ENCODE data around the gene BRWD1. TPM values are rescaled to one million over a fixed set of nuclear protein-coding genes. Genes with fewer than 3 reads are reported as not detected.

Gene BRWD1
- total and polyA plus RNA-seq, 2 donors (not counting 1 experiment from before 2014, with no cell fraction given) = 17.1 to 48.9 TPM

- Histone ChIP-seq H3K27me3 (ENCODE audit: control insufficient read depth, insufficient read depth, low read length) (no peaks in the 10 kb centered on the region), H3K9me3 (ENCODE audit: control insufficient read depth, insufficient read depth, low read depth, low read length) (no peaks in the 10 kb centered on the region), H3K4me2 (ENCODE audit: extremely low read depth, insufficient read depth, low read length) (no peak overlapping the region), H3K27ac (ENCODE audit: insufficient read depth, low read length) (no peak overlapping the region), H3K36me3 (ENCODE audit: control insufficient read depth, insufficient read depth, low read length) (no peaks in the 10 kb centered on the region), H3K9ac (ENCODE audit: insufficient read depth, low read length) (no peak overlapping the region), H3K4me1 (ENCODE audit: control insufficient read depth, extremely low read depth, insufficient read depth, low read length) (no peaks in the 10 kb centered on the region), H3K4me3 (replicated peaks in 1 of 4; ENCODE audit: control extremely low read depth in 1 of 4, insufficient read depth in 1 of 4, low read depth in 3 of 4, low read length in 4 of 4) (no peak overlapping the region), H4K20me1 (ENCODE audit: control insufficient read depth, extremely low read depth, insufficient read depth, low read length) (no peaks in the 10 kb centered on the region), H3K79me2 (ENCODE audit: control insufficient read depth, insufficient read depth, low read length) (no peaks in the 10 kb centered on the region), H2AFZ (ENCODE audit: low read length) (no peak overlapping the region)
- TF ChIP-seq CTCF (conservative IDR thresholded peaks at IDR 0.05 in 1 of 2, IDR thresholded peaks at IDR 0.05 in 1 of 2; ENCODE audit: low read depth in 1 of 2, low read length in 2 of 2) (no peak), EZH2 (IDR thresholded peaks at IDR 0.05; ENCODE audit: low read length, missing control alignments) (no peak)
- DNase-seq (ENCODE audit: low read depth in 2 of 2) = no peak
These were observed 157.9 kb downstream of the BRWD1 start for GRCh38 chr21:39155578-39155977.

- Histone ChIP-seq H3K4me1 (ENCODE audit: control insufficient read depth, extremely low read depth, insufficient read depth, low read length) (no peaks in the 10 kb centered on the region), H3K79me2 (ENCODE audit: control insufficient read depth, insufficient read depth, low read length) (no peaks in the 10 kb centered on the region), H3K9ac (ENCODE audit: insufficient read depth, low read length) (no peak overlapping the region), H3K4me3 (replicated peaks in 1 of 4; ENCODE audit: control extremely low read depth in 1 of 4, insufficient read depth in 1 of 4, low read depth in 3 of 4, low read length in 4 of 4) (no peak overlapping the region), H3K9me3 (ENCODE audit: control insufficient read depth, insufficient read depth, low read depth, low read length) (no peaks in the 10 kb centered on the region), H3K27ac (ENCODE audit: insufficient read depth, low read length) (no peak overlapping the region), H3K4me2 (ENCODE audit: extremely low read depth, insufficient read depth, low read length) (no peak overlapping the region), H3K36me3 (ENCODE audit: control insufficient read depth, insufficient read depth, low read length) (no peaks in the 10 kb centered on the region), H4K20me1 (ENCODE audit: control insufficient read depth, extremely low read depth, insufficient read depth, low read length) (no peaks in the 10 kb centered on the region), H2AFZ (ENCODE audit: low read length) (no peak overlapping the region), H3K27me3 (ENCODE audit: control insufficient read depth, insufficient read depth, low read length) (no peaks in the 10 kb centered on the region)
- TF ChIP-seq CTCF (conservative IDR thresholded peaks at IDR 0.05 in 1 of 2, IDR thresholded peaks at IDR 0.05 in 1 of 2; ENCODE audit: low read depth in 1 of 2, low read length in 2 of 2) = no peak
- TF ChIP-seq EZH2 (IDR thresholded peaks at IDR 0.05; ENCODE audit: low read length, missing control alignments) = no peak
- DNase-seq (ENCODE audit: low read depth in 2 of 2) = no peak
These were observed 159.6 kb downstream of the BRWD1 start for GRCh38 chr21:39153842-39154241.

GRCh38 chr21:39153373-39153772, 160.1 kb downstream of the BRWD1 start:
- no peak overlapping the region for H3K4me3 ChIP-seq (replicated peaks in 1 of 4; ENCODE audit: control extremely low read depth in 1 of 4, insufficient read depth in 1 of 4, low read depth in 3 of 4, low read length in 4 of 4)
- peak; percentile 39 to 62 for TF ChIP-seq CTCF (conservative IDR thresholded peaks at IDR 0.05 in 1 of 2, IDR thresholded peaks at IDR 0.05 in 1 of 2; ENCODE audit: low read depth in 1 of 2, low read length in 2 of 2)
- no peak for TF ChIP-seq EZH2 (IDR thresholded peaks at IDR 0.05; ENCODE audit: low read length, missing control alignments)
- H3K27me3 ChIP-seq (ENCODE audit: control insufficient read depth, insufficient read depth, low read length) = no peaks in the 10 kb centered on the region
- no peaks in the 10 kb centered on the region for H3K79me2 ChIP-seq (ENCODE audit: control insufficient read depth, insufficient read depth, low read length)
- H3K36me3 ChIP-seq (ENCODE audit: control insufficient read depth, insufficient read depth, low read length) = no peaks in the 10 kb centered on the region
- no peaks in the 10 kb centered on the region for H4K20me1 ChIP-seq (ENCODE audit: control insufficient read depth, extremely low read depth, insufficient read depth, low read length)
- no peaks in the 10 kb centered on the region for H3K9me3 ChIP-seq (ENCODE audit: control insufficient read depth, insufficient read depth, low read depth, low read length)
- H3K4me2 ChIP-seq (ENCODE audit: extremely low read depth, insufficient read depth, low read length) = no peak overlapping the region
- no peaks in the 10 kb centered on the region for H3K4me1 ChIP-seq (ENCODE audit: control insufficient read depth, extremely low read depth, insufficient read depth, low read length)
- no peak for DNase-seq (ENCODE audit: low read depth in 2 of 2)
- H2AFZ ChIP-seq (ENCODE audit: low read length) = no peak overlapping the region
- no peak overlapping the region for H3K27ac ChIP-seq (ENCODE audit: insufficient read depth, low read length)
- no peak overlapping the region for H3K9ac ChIP-seq (ENCODE audit: insufficient read depth, low read length)

All from fibroblast of lung (primary cell).